K562 (cell line): ENCODE results near the gene FNDC11. TPM values are rescaled to one million over a fixed set of nuclear protein-coding genes. Genes with fewer than 3 reads are reported as not detected.

ENCODE experiments used
- ATAC-seq: fragments of 200-7000 bp; cut with Tn5 transposase; 3 replicates; pipeline ENCODE4 v1.9.1; 2020; ENCODE audit warnings: moderate library complexity
- BruUV-seq: library from RNA; stranded (reverse); fragments of 400-500 nt; replicated peaks from 2 replicates; lab custom pipeline; 2021; lab: Mats Ljungman, UMichigan
- CTCF ChIA-PET: fragments of 300-600 bp; formaldehyde crosslinking; extraction: SDS; loops from one replicate; lab custom pipeline; 2021; ENCODE audit warnings: low intra/inter-chr PET ratio; lab: Yijun Ruan, JAX
- POLR2A ChIA-PET: fragments of 300-600, 350-650 bp; sonication (Branson Sonifier 250); formaldehyde crosslinking; extraction: SDS; loops from one replicate; lab custom pipeline; 2021; ENCODE audit warnings: antibody characterized with exemption, inconsistent platforms; lab: Yijun Ruan, JAX
- DNase-seq, 4 experiments: peaks; one replicate each; pipeline versions ENCODE4 v3.0.0 to v3.0.0-alpha.2; 2011 to 2018; ENCODE audit warnings: low spot score in 3 of 4, mixed read lengths in 3 of 4; ENCODE audit errors: extremely low read depth in 1 of 4
- FAIRE-seq: peaks from 2 replicates; lab custom pipeline; 2011; peaks lifted over from hg19 to GRCh38; lab: Jason Lieb, UNC
- H2AFZ ChIP-seq: 2 replicates; pipeline ENCODE4 v1.6.0; 2011; ENCODE audit warnings: low read depth, low read length, control low read depth, inconsistent platforms
- H3K27ac ChIP-seq: fragments of 200-600 bp; 3 replicates; pipeline ENCODE4 v1.8.0; 2011; ENCODE audit warnings: low read depth, mild to moderate bottlenecking, control low read depth, inconsistent platforms, low read length, moderate library complexity, mixed read lengths; ENCODE audit errors: extremely low read depth
- H3K27me3 ChIP-seq, 2 experiments: fragments of 300-600 bp in 1 of 2; 2 replicates in 1 of 2; 3 replicates in 1 of 2; pipeline versions ENCODE4 v1.6.0 to v1.8.0; 2011; ENCODE audit warnings: inconsistent platforms in 2 of 2, low read length in 2 of 2, mild to moderate bottlenecking in 1 of 2, mixed read lengths in 1 of 2, moderate library complexity in 1 of 2; ENCODE audit not compliant: control insufficient read depth in 2 of 2, insufficient read depth in 2 of 2
- H3K36me3 ChIP-seq: fragments of 300-600 bp; 3 replicates; pipeline ENCODE4 v1.8.0; 2011; ENCODE audit warnings: mild to moderate bottlenecking, low read length, inconsistent platforms; ENCODE audit not compliant: control insufficient read depth, insufficient read depth
- H3K4me1 ChIP-seq, 2 experiments: fragments of 200-600 bp in 1 of 2; replicated peaks in 1 of 2; 2 replicates in 1 of 2; 3 replicates in 1 of 2; pipeline versions ENCODE4 v1.5.1 to v1.8.0; 2011; ENCODE audit warnings: inconsistent platforms in 2 of 2, low read length in 2 of 2, mild to moderate bottlenecking in 1 of 2, mixed read lengths in 1 of 2, moderate library complexity in 1 of 2; ENCODE audit not compliant: control insufficient read depth in 2 of 2, insufficient read depth in 2 of 2
- H3K4me2 ChIP-seq: 2 replicates; pipeline ENCODE4 v1.6.1; 2011; ENCODE audit warnings: low read length, control low read depth, inconsistent platforms, mixed read lengths; ENCODE audit not compliant: insufficient read depth
- H3K4me3 ChIP-seq: fragments of 200-600 bp; sonication (generic), shearing (Covaris generic); 2 replicates; pipeline ENCODE4 v1.5.1; 2016; ENCODE audit warnings: control low read depth, inconsistent platforms
- H3K79me2 ChIP-seq: fragments of 200-600 bp; 3 replicates; pipeline ENCODE4 v1.8.0; 2011; ENCODE audit warnings: low read length, inconsistent platforms; ENCODE audit not compliant: control insufficient read depth, insufficient read depth
- H3K9ac ChIP-seq, 2 experiments: 2 replicates each; pipeline versions ENCODE4 v1.6.0 to v1.6.1; 2011; ENCODE audit warnings: low read depth in 2 of 2, low read length in 2 of 2, control low read depth in 1 of 2, inconsistent platforms in 1 of 2, mild to moderate bottlenecking in 1 of 2, mixed read lengths in 1 of 2; ENCODE audit not compliant: insufficient read depth in 1 of 2
- H3K9me1 ChIP-seq: one replicate; pipeline ENCODE4 v1.6.0; 2011; ENCODE audit warnings: inconsistent platforms, mild to moderate bottlenecking, low read length, moderate library complexity; ENCODE audit not compliant: control insufficient read depth, insufficient read depth
- H3K9me3 ChIP-seq: replicated peaks from 2 replicates; pipeline ENCODE4 v1.5.1; 2011; ENCODE audit warnings: low read depth, low read length, inconsistent platforms; ENCODE audit not compliant: control insufficient read depth, insufficient read depth
- H4K20me1 ChIP-seq: replicated peaks from 2 replicates; pipeline ENCODE4 v1.6.1; 2011; ENCODE audit warnings: low read length, inconsistent platforms, mixed read lengths; ENCODE audit not compliant: control insufficient read depth, insufficient read depth
- CEBPB ChIP-seq: fragments of 450-650 bp; IDR thresholded peaks from 2 replicates; pipeline ENCODE4 v1.6.1; 2016; ENCODE audit warnings: missing genetic modification characterization, missing compliant biosample characterization
- CEBPG ChIP-seq, 3 experiments: fragments of 200-800 bp in 1 of 3; sonication (Bioruptor generic) in 1 of 3; sonication (generic) in 1 of 3; formaldehyde crosslinking in 1 of 3; IDR thresholded peaks in 2 of 3; conservative IDR thresholded peaks in 1 of 3; 2 replicates each; pipeline versions ENCODE4 v1.6.1 to v1.8.0; 2016 to 2022; ENCODE audit warnings: missing compliant biosample characterization in 2 of 3, missing genetic modification characterization in 2 of 3, mild to moderate bottlenecking in 1 of 3, missing genetic modification reagents in 1 of 3
- CTBP1 ChIP-seq: fragments of 450-650 bp; IDR thresholded peaks from 2 replicates; pipeline ENCODE4 v1.6.1; 2016; ENCODE audit warnings: borderline replicate concordance
- E2F3 ChIP-seq: fragments of 250-450 bp; sonication (Bioruptor Pico); IDR thresholded peaks from 2 replicates; pipeline ENCODE4 v1.4.0; 2020; ENCODE audit warnings: mild to moderate bottlenecking
- EP400 ChIP-seq: fragments of 450-650 bp; IDR thresholded peaks from 2 replicates; pipeline ENCODE4 v1.6.1; 2017; ENCODE audit warnings: antibody characterized with exemption, mild to moderate bottlenecking, moderate library complexity
- FOXA3 ChIP-seq, 2 experiments: fragments of 450-650 bp in 1 of 2; sonication (generic) in 1 of 2; formaldehyde crosslinking; IDR thresholded peaks in 1 of 2; conservative IDR thresholded peaks in 1 of 2; 2 replicates each; pipeline versions ENCODE4 v1.4.0 to v1.8.0; 2020 to 2022; ENCODE audit warnings: mild to moderate bottlenecking in 2 of 2, missing genetic modification reagents in 1 of 2
- MEF2A ChIP-seq: IDR thresholded peaks from 2 replicates; pipeline ENCODE4 v1.6.1; 2011; ENCODE audit warnings: low read depth, mild to moderate bottlenecking, low read length, moderate library complexity; ENCODE audit not compliant: control insufficient read depth
- MEF2D ChIP-seq: conservative IDR thresholded peaks from 2 replicates; pipeline ENCODE4 v1.6.1; 2016; ENCODE audit warnings: low read depth, missing genetic modification characterization, missing compliant biosample characterization
- NRF1 ChIP-seq, 2 experiments: fragments of 450-650 bp; IDR thresholded peaks in 1 of 2; conservative IDR thresholded peaks in 1 of 2; 2 replicates each; pipeline ENCODE4 v1.6.1; 2014; ENCODE audit warnings: mild to moderate bottlenecking in 2 of 2
- SOX6 ChIP-seq: fragments of 450-650 bp; IDR thresholded peaks from 2 replicates; pipeline ENCODE4 v1.6.1; 2014; ENCODE audit warnings: mild to moderate bottlenecking
- WGBS: fragments of 100-300 bp; shearing (Covaris generic); methylation state at CpG from one replicate; pipeline ENCODE4 v1.1.6; 2016; ENCODE audit warnings: low coverage, mixed read lengths; ENCODE audit not compliant: insufficient coverage; ENCODE audit errors: missing lambda C conversion rate; 5-methylcytosine and 5-hydroxymethylcytosine counted together
- in situ Hi-C: fragments of 300-500 bp; cut with MboI; formaldehyde crosslinking; loops from 4 replicates; pipeline ENCODE4 v1.15.0; 2018; ENCODE audit warnings: inconsistent platforms, mixed read lengths
- intact Hi-C: fragments of 100-400 bp; cut with micrococcal nuclease; formaldehyde crosslinking; loops from 2 replicates; pipeline ENCODE4 v1.14.2; 2022
- polyA plus RNA-seq, 8 experiments: library from polyadenylated mRNA; depleted of rRNA in 4 of 8; stranded (reverse) in 5 of 8; unstranded in 3 of 8; fragments of >200 nt; fragmentation: Nextera tagmentation in 2 of 8; fragmentation: Illumina TruSeq in 1 of 8; extraction: Ambion mirVana in 2 of 8; extraction: Trizol in 1 of 8; gene quantifications; 2 replicates each; pipeline versions ENCODE4 v1.2.1 to v1.2.3, GENCODE V29; 2011 to 2014; ENCODE audit warnings: inconsistent platforms in 1 of 8, missing spikeins in 1 of 8
- total RNA-seq, 7 experiments: library from RNA; depleted of rRNA in 6 of 7; stranded (reverse); fragments of >200 nt in 6 of 7; fragmentation: Illumina TruSeq in 2 of 7; extraction: Trizol in 2 of 7; gene quantifications; 2 replicates each; pipeline versions ENCODE4 v1.2.1 to v1.2.3, GENCODE V29; 2011 to 2021; ENCODE audit warnings: low replicate concordance in 1 of 7
- TF ChIP-seq, protein P1 (sequence below): fragments of 250-450 bp; sonication (Bioruptor Pico); IDR thresholded peaks from 2 replicates; pipeline ENCODE4 v1.5.0; 2020; ENCODE audit warnings: mild to moderate bottlenecking, borderline replicate concordance
- TF ChIP-seq, protein P2 (sequence below), 2 experiments: fragments of 450-650 bp in 1 of 2; sonication (generic) in 1 of 2; formaldehyde crosslinking in 1 of 2; IDR thresholded peaks in 1 of 2; conservative IDR thresholded peaks in 1 of 2; 2 replicates each; pipeline versions ENCODE4 v1.6.1 to v1.8.1; 2016 to 2023; ENCODE audit warnings: mild to moderate bottlenecking in 2 of 2, moderate library complexity in 2 of 2, inconsistent platforms in 1 of 2, missing genetic modification reagents in 1 of 2

Gene FNDC11
- total and polyA plus RNA-seq, 9 of the 15 experiments (the other 6 are each of a cell fraction or from before 2014, with no cell fraction given): 0.08 to 2.3 (median 0.64) TPM; not detected in 2

DNA sequence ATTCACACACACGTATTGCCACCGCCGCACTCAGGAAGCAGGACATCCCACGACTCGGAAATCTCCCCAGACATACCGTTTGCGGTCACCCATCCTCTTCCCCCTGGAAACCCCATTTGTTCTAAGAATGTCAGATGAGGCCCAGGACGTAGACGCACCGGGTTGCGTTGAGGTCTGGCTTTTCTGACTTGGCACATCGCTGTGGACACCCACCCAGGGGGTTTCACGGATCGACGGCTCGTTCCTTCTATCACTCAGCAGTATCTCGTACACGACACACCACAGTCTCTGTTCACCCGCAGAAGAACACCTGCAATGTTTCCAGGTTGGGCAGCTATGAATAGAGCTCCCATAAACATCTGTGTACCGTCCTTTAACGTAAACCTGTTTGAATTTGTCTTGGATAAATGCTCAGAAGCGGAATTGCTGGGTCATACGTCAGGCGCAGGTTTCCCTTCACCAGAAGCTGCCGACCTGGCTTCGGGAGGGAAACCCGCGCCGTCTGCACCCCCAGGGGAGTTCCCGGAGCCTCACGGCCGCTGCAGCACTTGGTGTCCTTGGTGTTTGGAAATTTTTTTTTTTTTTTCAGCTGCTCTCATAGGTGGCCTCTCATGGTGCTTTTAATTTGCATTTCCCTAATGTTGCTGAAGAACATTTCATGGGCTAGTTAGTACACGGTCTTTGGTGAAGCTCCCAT is 45.7 kb upstream of the FNDC11 start (continued):
- TF ChIP-seq, protein P1, sequence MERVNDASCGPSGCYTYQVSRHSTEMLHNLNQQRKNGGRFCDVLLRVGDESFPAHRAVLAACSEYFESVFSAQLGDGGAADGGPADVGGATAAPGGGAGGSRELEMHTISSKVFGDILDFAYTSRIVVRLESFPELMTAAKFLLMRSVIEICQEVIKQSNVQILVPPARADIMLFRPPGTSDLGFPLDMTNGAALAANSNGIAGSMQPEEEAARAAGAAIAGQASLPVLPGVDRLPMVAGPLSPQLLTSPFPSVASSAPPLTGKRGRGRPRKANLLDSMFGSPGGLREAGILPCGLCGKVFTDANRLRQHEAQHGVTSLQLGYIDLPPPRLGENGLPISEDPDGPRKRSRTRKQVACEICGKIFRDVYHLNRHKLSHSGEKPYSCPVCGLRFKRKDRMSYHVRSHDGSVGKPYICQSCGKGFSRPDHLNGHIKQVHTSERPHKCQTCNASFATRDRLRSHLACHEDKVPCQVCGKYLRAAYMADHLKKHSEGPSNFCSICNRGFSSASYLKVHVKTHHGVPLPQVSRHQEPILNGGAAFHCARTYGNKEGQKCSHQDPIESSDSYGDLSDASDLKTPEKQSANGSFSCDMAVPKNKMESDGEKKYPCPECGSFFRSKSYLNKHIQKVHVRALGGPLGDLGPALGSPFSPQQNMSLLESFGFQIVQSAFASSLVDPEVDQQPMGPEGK (CRISPR knock-in tag): no peak
- no peak for TF ChIP-seq E2F3 (CRISPR knock-in tag)
- TF ChIP-seq, all 486 proteins: peak for 0

DNA sequence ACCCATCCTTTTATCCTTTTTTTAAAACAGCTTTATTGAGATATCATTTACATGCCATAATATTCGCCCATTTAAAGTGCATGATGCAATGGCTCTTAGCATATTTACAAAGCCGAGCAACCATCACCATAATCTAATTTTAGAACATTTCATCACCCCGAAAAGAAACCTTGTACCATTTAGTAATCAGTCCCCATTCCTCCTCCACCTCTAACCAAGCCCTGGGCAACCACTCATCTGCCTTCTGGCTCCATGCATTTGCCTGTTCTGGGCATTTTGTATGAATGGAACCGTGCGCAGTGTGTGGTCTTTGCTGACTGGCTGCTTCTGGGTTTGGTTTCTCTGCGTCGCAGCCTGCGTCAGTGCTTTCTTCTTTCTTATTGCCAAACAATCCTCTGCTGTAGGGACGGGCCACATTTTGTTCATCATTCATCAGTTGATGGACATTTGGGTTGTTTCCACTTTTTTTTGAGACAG is 44.8 kb upstream of the FNDC11 start:
- ChIA-PET CTCF (no interaction called here), POLR2A (interaction anchor here (0.6 to 3.1 kb wide), 3 partner anchors 9 to 12 kb away, joined by 3 to 9 read pairs (median 7); partner anchors contain the start of gene PPDPF)
- WGBS: 4% methylated on average over 9 of the region's 9 CpGs
- ATAC-seq (no peak; the same call in 2 of the 3 replicates), FAIRE-seq (no peak), DNase-seq (no peak)
- no peak overlapping the region for H2AFZ ChIP-seq
- H3K36me3 ChIP-seq: no peaks in the 10 kb centered on the region
- no peak overlapping the region for H3K27ac ChIP-seq
- no peak overlapping the region for H3K4me2 ChIP-seq
- H3K27me3 ChIP-seq: peaks cover 32 to 51% of the 10 kb centered on the region in 2 experiments
- no peak overlapping the region for H3K9ac ChIP-seq
- intact Hi-C loops: no loop called here
- H3K9me3 ChIP-seq: peaks cover 6% of the 10 kb centered on the region
- H3K4me3 ChIP-seq: no peak overlapping the region
- H3K4me1 ChIP-seq: peaks cover 0 to 13% of the 10 kb centered on the region in 2 experiments; a peak in 4 of 5 replicates
- no peaks in the 10 kb centered on the region for H3K9me1 ChIP-seq
- in situ Hi-C loops: no loop called here
- no peaks in the 10 kb centered on the region for H4K20me1 ChIP-seq
- H3K79me2 ChIP-seq: no peaks in the 10 kb centered on the region
- no TSS peak for BruUV-seq
- TF ChIP-seq EP400: no peak
- peak; percentile 83 for TF ChIP-seq CEBPG (CRISPR knock-in tag; IDR thresholded peaks at IDR 0.05)
- peak; percentile 88 to 95 for TF ChIP-seq CEBPG (tag; conservative IDR thresholded peaks at IDR 0.05 in 1 of 2, IDR thresholded peaks at IDR 0.05 in 1 of 2)
- TF ChIP-seq, protein P2, sequence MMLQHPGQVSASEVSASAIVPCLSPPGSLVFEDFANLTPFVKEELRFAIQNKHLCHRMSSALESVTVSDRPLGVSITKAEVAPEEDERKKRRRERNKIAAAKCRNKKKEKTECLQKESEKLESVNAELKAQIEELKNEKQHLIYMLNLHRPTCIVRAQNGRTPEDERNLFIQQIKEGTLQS (IDR thresholded peaks at IDR 0.05): peak; percentile 84
- TF ChIP-seq, protein P2 (CRISPR knock-in tag; conservative IDR thresholded peaks at IDR 0.05): no peak
- no peak for TF ChIP-seq SOX6
- TF ChIP-seq CTBP1: 0 out of 2 replicates have a peak, but pooled peaks have one; percentile 16
- peak; percentile 85 for TF ChIP-seq MEF2D (tag)
- TF ChIP-seq NRF1 (conservative IDR thresholded peaks at IDR 0.05 in 1 of 2, IDR thresholded peaks at IDR 0.05 in 1 of 2): peak in 1 of 2 experiments; percentile 46; a peak in 2 of 4 replicates
- TF ChIP-seq MEF2A: peak; percentile 3; the same call in 1 of the 2 replicates
- TF ChIP-seq FOXA3 (CRISPR knock-in tag; conservative IDR thresholded peaks at IDR 0.05 in 1 of 2, IDR thresholded peaks at IDR 0.05 in 1 of 2): 0 out of 4 replicates have a peak, but pooled peaks of 1 of the 2 experiments have one; percentile 32
- peak; percentile 67 for TF ChIP-seq CEBPB
